GM21576 (cell line): ENCODE measurements around the gene SBK1.

ENCODE experiments used
- ATAC-seq: cut with Tn5 transposase; IDR thresholded peaks from one replicate; pipeline ENCODE4 v1.9.1; 2021; ENCODE audit warnings: mild to moderate bottlenecking, moderate library complexity; ENCODE audit not compliant: unreplicated experiment

SBK1 gene

GRCh38 chr16:28280881-28281836 lies 11.2 kb upstream of the SBK1 start:
- ATAC-seq, result no peak

- ATAC-seq, result no peak
These were observed 10.3 kb upstream of the SBK1 start for GRCh38 chr16:28282045-28282444.

- no peak for ATAC-seq
These were observed 9.2 kb upstream of the SBK1 start for GRCh38 chr16:28283173-28283572.

- ATAC-seq, result no peak
These were observed 8.3 kb upstream of the SBK1 start for GRCh38 chr16:28283798-28284577.

GRCh38 chr16:28285649-28286048 lies 6.7 kb upstream of the SBK1 start:
- ATAC-seq, result no peak

GRCh38 chr16:28288114-28288513 lies 4.2 kb upstream of the SBK1 start:
- no peak for ATAC-seq

GRCh38 chr16:28289048-28289447 lies 3.3 kb upstream of the SBK1 start:
- ATAC-seq, result no peak

- ATAC-seq, result no peak
These were observed 2.1 kb upstream of the SBK1 start for GRCh38 chr16:28289939-28290858.

- ATAC-seq, result no peak
These were observed 1.5 kb upstream of the SBK1 start for GRCh38 chr16:28290859-28291254.

GRCh38 chr16:28292731-28293600 lies 641 bp downstream of the SBK1 start:
- no peak for ATAC-seq

- ATAC-seq, result no peak
These were observed 1.3 kb downstream of the SBK1 start for GRCh38 chr16:28293601-28293960.

GRCh38 chr16:28294201-28294600 lies 1.9 kb downstream of the SBK1 start:
- no peak for ATAC-seq

- no peak for ATAC-seq
These were observed 3.0 kb downstream of the SBK1 start for GRCh38 chr16:28295276-28295675.

GRCh38 chr16:28297308-28297707 lies 5.0 kb downstream of the SBK1 start:
- no peak for ATAC-seq

GRCh38 chr16:28297784-28298510 lies 5.6 kb downstream of the SBK1 start:
- no peak for ATAC-seq

- no peak for ATAC-seq
These were observed 6.2 kb downstream of the SBK1 start for GRCh38 chr16:28298511-28298878.

GRCh38 chr16:28300327-28300726 lies 8.0 kb downstream of the SBK1 start:
- ATAC-seq, result no peak

GRCh38 chr16:28301154-28301553 lies 8.8 kb downstream of the SBK1 start:
- ATAC-seq, result no peak

GRCh38 chr16:28301620-28302019 lies 9.3 kb downstream of the SBK1 start:
- no peak for ATAC-seq
